Chondrocyte (in vitro differentiated cells): ENCODE data around the gene SAV1. TPM values are rescaled to one million over a fixed set of nuclear protein-coding genes. Genes with fewer than 3 reads are reported as not detected.
A peak's percentile ranks its signal among the peaks of the same experiment; 100 is the strongest.

ENCODE experiments used
- DNase-seq: peaks from one replicate; pipeline ENCODE4 v3.0.0; 2021; ENCODE audit warnings: mixed read lengths, low spot score
- H3K27ac Mint-ChIP-seq: one replicate; pipeline ENCODE4 v1.8.0; 2021; ENCODE audit warnings: mild to moderate bottlenecking, moderate library complexity, mixed read lengths; ENCODE audit not compliant: unreplicated experiment
- H3K27me3 Mint-ChIP-seq: 2 replicates; pipeline ENCODE4 v1.8.0; 2021; ENCODE audit warnings: low read depth, mixed read lengths
- H3K36me3 Mint-ChIP-seq: 2 replicates; pipeline ENCODE4 v1.8.0; 2021; ENCODE audit warnings: low read depth, mixed read lengths
- H3K4me1 Mint-ChIP-seq: 2 replicates; pipeline ENCODE4 v1.8.0; 2021; ENCODE audit warnings: low read depth, mild to moderate bottlenecking, mixed read lengths
- H3K4me3 Mint-ChIP-seq: one replicate; pipeline ENCODE4 v1.8.0; 2021; ENCODE audit warnings: mild to moderate bottlenecking, moderate library complexity, mixed read lengths; ENCODE audit not compliant: unreplicated experiment
- H3K9me3 Mint-ChIP-seq: 2 replicates; pipeline ENCODE4 v1.8.0; 2021; ENCODE audit warnings: low read depth, mixed read lengths
- CTCF ChIP-seq: fragments of 200-600 bp; sonication (generic); IDR thresholded peaks from 2 replicates; pipeline ENCODE4 v1.5.0; 2021; ENCODE audit warnings: antibody characterized with exemption, mild to moderate bottlenecking, moderate library complexity
- total RNA-seq: library from RNA; stranded (reverse); gene quantifications from 3 replicates; pipeline ENCODE4 v1.2.1, GENCODE V29; 2021

Gene SAV1
- total RNA-seq, 1 donor from 2014 or later: 25.1 TPM

GRCh38 chr14:50659327-50659974 is 8.7 kb downstream of the SAV1 start:
- H3K27ac Mint-ChIP-seq: peak overlapping the region; percentile 78
- H3K9me3 Mint-ChIP-seq: peaks cover 8% of the 10 kb centered on the region
- no peak for DNase-seq
- TF ChIP-seq CTCF: no peak
- H3K27me3 Mint-ChIP-seq: no peaks in the 10 kb centered on the region
- peaks cover 24% of the 10 kb centered on the region for H3K36me3 Mint-ChIP-seq
- H3K4me3 Mint-ChIP-seq: no peak overlapping the region
- peaks cover 67% of the 10 kb centered on the region for H3K4me1 Mint-ChIP-seq

- peaks cover 18% of the 10 kb centered on the region for H3K36me3 Mint-ChIP-seq
- peak overlapping the region; percentile 59 for H3K4me3 Mint-ChIP-seq
- TF ChIP-seq CTCF: no peak
- DNase-seq: no peak
- no peaks in the 10 kb centered on the region for H3K27me3 Mint-ChIP-seq
- H3K4me1 Mint-ChIP-seq: peaks cover 63% of the 10 kb centered on the region
- H3K27ac Mint-ChIP-seq: peak overlapping the region; percentile 78
- peaks cover 8% of the 10 kb centered on the region for H3K9me3 Mint-ChIP-seq
Measured at GRCh38 chr14:50658203-50658602, 9.9 kb downstream of the SAV1 start.

DNA sequence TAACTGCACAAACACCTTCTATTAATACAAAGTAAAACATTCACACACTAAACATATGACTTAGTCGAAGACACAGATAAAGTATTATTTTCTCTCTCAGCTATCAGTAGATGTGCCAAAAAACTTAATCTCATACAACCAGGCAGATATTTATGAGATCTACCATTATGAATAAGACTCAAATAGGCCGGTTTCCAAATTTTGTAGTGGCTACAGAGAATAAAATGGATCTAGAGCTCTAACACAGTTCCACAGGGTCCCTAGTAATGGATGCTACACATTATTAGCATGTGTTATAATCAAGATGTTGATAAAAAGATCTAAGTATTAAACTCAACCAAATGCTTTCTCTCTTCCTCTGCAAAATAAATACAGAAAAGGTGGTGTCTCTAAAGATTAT is 10.4 kb downstream of the SAV1 start:
- Mint-ChIP-seq H3K4me3 (peak overlapping the region; percentile 59), H3K36me3 (peaks cover 16% of the 10 kb centered on the region), H3K27ac (peak overlapping the region; percentile 78), H3K9me3 (peaks cover 8% of the 10 kb centered on the region), H3K4me1 (peaks cover 60% of the 10 kb centered on the region), H3K27me3 (no peaks in the 10 kb centered on the region)
- TF ChIP-seq CTCF: no peak
- DNase-seq: no peak

DNA sequence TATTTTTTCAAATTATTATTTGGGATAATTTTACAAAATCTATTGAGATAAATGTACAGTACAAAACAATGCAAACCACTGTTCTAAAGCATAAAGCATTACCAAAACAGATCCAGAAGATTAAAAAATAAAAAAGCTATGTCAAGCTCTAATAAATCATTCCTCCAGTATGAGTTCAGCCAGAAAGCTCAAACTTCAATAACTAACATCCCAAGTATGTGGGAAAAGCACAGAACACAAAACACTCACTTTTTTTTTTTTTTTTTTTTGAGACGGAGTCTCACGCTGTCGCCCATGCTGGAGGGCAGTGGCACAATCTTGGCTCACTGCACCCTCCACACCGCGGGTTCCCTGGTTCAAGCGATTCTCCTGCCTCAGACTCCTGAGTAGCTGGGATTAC is 11.3 kb downstream of the SAV1 start:
- Mint-ChIP-seq H3K27me3 (no peaks in the 10 kb centered on the region), H3K4me1 (peaks cover 66% of the 10 kb centered on the region), H3K27ac (peak overlapping the region; percentile 78), H3K9me3 (peaks cover 8% of the 10 kb centered on the region), H3K4me3 (peak overlapping the region; percentile 16), H3K36me3 (peaks cover 15% of the 10 kb centered on the region)
- TF ChIP-seq CTCF: no peak
- DNase-seq: no peak

DNA sequence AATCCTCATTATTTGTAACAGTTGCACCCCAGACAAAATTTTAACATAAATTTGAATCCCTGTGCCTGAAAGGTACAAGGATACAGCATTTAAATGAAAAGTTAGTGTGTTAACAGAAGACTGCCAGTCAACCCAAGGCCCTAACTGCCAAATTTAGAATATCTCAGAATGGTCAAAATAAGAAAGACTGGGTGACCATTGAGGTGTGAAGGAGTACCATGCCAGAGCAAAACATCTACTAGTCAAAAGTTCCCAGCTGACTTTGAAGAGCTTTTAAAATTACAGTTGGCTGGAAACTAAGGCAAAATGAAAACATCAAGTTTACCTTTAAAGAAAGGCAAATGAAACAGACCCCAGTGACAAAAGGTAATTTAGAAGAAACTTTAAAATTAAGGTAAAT is 18.4 kb downstream of the SAV1 start:
- Mint-ChIP-seq H3K36me3 (peaks cover 4% of the 10 kb centered on the region), H3K27ac (no peak overlapping the region)

More for the DNA sequence above, 18.4 kb downstream of the SAV1 start:
- no peak for DNase-seq
- no peak for TF ChIP-seq CTCF
- H3K4me1 Mint-ChIP-seq: peaks cover 25% of the 10 kb centered on the region
- no peaks in the 10 kb centered on the region for H3K9me3 Mint-ChIP-seq
- no peak overlapping the region for H3K4me3 Mint-ChIP-seq
- H3K27me3 Mint-ChIP-seq: no peaks in the 10 kb centered on the region
